ENCODE data around the gene MFSD11. TPM values are rescaled to one million over a fixed set of nuclear protein-coding genes. Genes with fewer than 3 reads are reported as not detected.

Gene MFSD11
- total RNA-seq, 1 experiment from 2014 or later: 42.3 TPM

GRCh38 chr17:76714822-76715495 lies 23.0 kb upstream of the MFSD11 start:
- DNase-seq (ENCODE audit: low read depth, low spot score): no peak
- Histone ChIP-seq H3K9me3 (ENCODE audit: control insufficient read depth, insufficient read depth, low read depth, low read length) (no peaks in the 10 kb centered on the region), H3K4me3 (ENCODE audit: low read depth in 2 of 2, low read length in 2 of 2) (no peak overlapping the region), H3K36me3 (ENCODE audit: control insufficient read depth, insufficient read depth, low read length) (peaks cover 8% of the 10 kb centered on the region; the same call in 1 of the 2 replicates), H3K27me3 (ENCODE audit: control insufficient read depth, insufficient read depth, low read length) (no peaks in the 10 kb centered on the region), H3K4me1 (ENCODE audit: control insufficient read depth, insufficient read depth, low read length) (peaks cover 11% of the 10 kb centered on the region), H3K27ac (ENCODE audit: low read length) (no peak overlapping the region)
- no peak for ATAC-seq
- intact Hi-C loops (cut with micrococcal nuclease; ENCODE audit: unreplicated experiment): no loop called here
- ChIA-PET CTCF (interaction anchor here (0.7 kb wide), 1 partner anchor 212 kb away, joined by 3 read pairs; no protein-coding TSS in a partner anchor), POLR2A (no interaction called here)
- TF ChIP-seq POLR2AphosphoS5 (IDR thresholded peaks at IDR 0.05; ENCODE audit: low read depth, low read length): no peak
- TF ChIP-seq, protein P1, sequence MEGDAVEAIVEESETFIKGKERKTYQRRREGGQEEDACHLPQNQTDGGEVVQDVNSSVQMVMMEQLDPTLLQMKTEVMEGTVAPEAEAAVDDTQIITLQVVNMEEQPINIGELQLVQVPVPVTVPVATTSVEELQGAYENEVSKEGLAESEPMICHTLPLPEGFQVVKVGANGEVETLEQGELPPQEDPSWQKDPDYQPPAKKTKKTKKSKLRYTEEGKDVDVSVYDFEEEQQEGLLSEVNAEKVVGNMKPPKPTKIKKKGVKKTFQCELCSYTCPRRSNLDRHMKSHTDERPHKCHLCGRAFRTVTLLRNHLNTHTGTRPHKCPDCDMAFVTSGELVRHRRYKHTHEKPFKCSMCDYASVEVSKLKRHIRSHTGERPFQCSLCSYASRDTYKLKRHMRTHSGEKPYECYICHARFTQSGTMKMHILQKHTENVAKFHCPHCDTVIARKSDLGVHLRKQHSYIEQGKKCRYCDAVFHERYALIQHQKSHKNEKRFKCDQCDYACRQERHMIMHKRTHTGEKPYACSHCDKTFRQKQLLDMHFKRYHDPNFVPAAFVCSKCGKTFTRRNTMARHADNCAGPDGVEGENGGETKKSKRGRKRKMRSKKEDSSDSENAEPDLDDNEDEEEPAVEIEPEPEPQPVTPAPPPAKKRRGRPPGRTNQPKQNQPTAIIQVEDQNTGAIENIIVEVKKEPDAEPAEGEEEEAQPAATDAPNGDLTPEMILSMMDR (IDR thresholded peaks at IDR 0.05): peak; percentile 95
- in situ Hi-C loops (cut with HindIII; ENCODE audit: low pct_unique_long_range_greater_than_20kb, low sequenced_read_pairs): no loop called here
- BruUV-seq (replicated peaks): no TSS peak

DNA sequence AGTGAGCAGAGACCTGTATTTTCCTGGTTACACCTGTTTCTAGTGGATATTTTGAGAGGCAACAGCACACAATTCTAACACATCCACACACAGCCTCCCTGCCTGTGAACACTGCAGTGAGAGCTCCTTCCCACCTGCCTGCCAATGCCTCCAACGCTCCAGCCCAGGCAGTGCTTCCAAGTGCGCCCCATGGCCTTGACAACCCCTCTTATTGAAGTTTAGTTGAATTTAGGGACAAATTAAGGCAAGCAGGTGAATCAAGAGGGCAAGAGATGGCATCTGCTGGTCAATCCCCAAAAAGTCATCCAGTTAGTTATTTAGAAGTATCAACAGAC lies 22.5 kb upstream of the MFSD11 start:
- Histone ChIP-seq H3K4me1 (ENCODE audit: control insufficient read depth, insufficient read depth, low read length) (peaks cover 11% of the 10 kb centered on the region), H3K27me3 (ENCODE audit: control insufficient read depth, insufficient read depth, low read length) (no peaks in the 10 kb centered on the region), H3K9me3 (ENCODE audit: control insufficient read depth, insufficient read depth, low read depth, low read length) (no peaks in the 10 kb centered on the region), H3K4me3 (ENCODE audit: low read depth in 2 of 2, low read length in 2 of 2) (no peak overlapping the region), H3K36me3 (ENCODE audit: control insufficient read depth, insufficient read depth, low read length) (peaks cover 8% of the 10 kb centered on the region; the same call in 1 of the 2 replicates), H3K27ac (ENCODE audit: low read length) (no peak overlapping the region)
- no peak for ATAC-seq
- CTCF ChIA-PET: no interaction called here
- TF ChIP-seq, protein P2, sequence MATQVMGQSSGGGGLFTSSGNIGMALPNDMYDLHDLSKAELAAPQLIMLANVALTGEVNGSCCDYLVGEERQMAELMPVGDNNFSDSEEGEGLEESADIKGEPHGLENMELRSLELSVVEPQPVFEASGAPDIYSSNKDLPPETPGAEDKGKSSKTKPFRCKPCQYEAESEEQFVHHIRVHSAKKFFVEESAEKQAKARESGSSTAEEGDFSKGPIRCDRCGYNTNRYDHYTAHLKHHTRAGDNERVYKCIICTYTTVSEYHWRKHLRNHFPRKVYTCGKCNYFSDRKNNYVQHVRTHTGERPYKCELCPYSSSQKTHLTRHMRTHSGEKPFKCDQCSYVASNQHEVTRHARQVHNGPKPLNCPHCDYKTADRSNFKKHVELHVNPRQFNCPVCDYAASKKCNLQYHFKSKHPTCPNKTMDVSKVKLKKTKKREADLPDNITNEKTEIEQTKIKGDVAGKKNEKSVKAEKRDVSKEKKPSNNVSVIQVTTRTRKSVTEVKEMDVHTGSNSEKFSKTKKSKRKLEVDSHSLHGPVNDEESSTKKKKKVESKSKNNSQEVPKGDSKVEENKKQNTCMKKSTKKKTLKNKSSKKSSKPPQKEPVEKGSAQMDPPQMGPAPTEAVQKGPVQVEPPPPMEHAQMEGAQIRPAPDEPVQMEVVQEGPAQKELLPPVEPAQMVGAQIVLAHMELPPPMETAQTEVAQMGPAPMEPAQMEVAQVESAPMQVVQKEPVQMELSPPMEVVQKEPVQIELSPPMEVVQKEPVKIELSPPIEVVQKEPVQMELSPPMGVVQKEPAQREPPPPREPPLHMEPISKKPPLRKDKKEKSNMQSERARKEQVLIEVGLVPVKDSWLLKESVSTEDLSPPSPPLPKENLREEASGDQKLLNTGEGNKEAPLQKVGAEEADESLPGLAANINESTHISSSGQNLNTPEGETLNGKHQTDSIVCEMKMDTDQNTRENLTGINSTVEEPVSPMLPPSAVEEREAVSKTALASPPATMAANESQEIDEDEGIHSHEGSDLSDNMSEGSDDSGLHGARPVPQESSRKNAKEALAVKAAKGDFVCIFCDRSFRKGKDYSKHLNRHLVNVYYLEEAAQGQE (IDR thresholded peaks at IDR 0.05; ENCODE audit: insufficient read depth in 1 of 2, low read depth in 2 of 2, low read length in 1 of 2): no peak
- TF ChIP-seq, protein P1 (IDR thresholded peaks at IDR 0.05): no peak
- no peak for TF ChIP-seq TCF7L2 (IDR thresholded peaks at IDR 0.05; ENCODE audit: low read depth, low read length)
- no peak for TF ChIP-seq POLR2AphosphoS5 (IDR thresholded peaks at IDR 0.05; ENCODE audit: low read depth, low read length)
- DNase-seq (ENCODE audit: low read depth, low spot score): no peak
- in situ Hi-C loops (cut with HindIII; ENCODE audit: low pct_unique_long_range_greater_than_20kb, low sequenced_read_pairs): no loop called here
- POLR2A ChIA-PET: no interaction called here
- BruUV-seq (replicated peaks): no TSS peak
- intact Hi-C loops (cut with micrococcal nuclease; ENCODE audit: unreplicated experiment): no loop called here

All from Panc1 (cell line).